Epithelial cell of proximal tubule (primary cell): ENCODE results near the gene WDR62. TPM values are rescaled to one million over a fixed set of nuclear protein-coding genes. Genes with fewer than 3 reads are reported as not detected.

Experiments used
- DNase-seq: peaks from one replicate; pipeline ENCODE4 v3.0.0-alpha.2; 2011; ENCODE audit warnings: low read depth
- H3K4me3 ChIP-seq: 2 replicates; pipeline ENCODE4 v1.5.1; 2011; ENCODE audit warnings: low read depth, mild to moderate bottlenecking, low read length
- CTCF ChIP-seq: conservative IDR thresholded peaks from 2 replicates; pipeline ENCODE4 v1.5.1; 2012; ENCODE audit warnings: low read depth, mild to moderate bottlenecking, low read length
- total RNA-seq: library from RNA; depleted of rRNA; stranded (reverse); fragments of >200 nt; gene quantifications from 2 replicates; pipeline ENCODE4 v1.2.3, GENCODE V29; 2015

WDR62 gene
- total RNA-seq, 1 donor from 2014 or later: 12.7 TPM

- TF ChIP-seq CTCF: no peak
- DNase-seq: peak; percentile 68
Observed at GRCh38 chr19:36041831-36042230, 12.9 kb upstream of the WDR62 start.

GRCh38 chr19:36043952-36044351 is 10.7 kb upstream of the WDR62 start:
- TF ChIP-seq CTCF: no peak
- H3K4me3 ChIP-seq: no peak overlapping the region
- DNase-seq: no peak

More at GRCh38 chr19:36041831-36042230, 12.9 kb upstream of the WDR62 start:
- no peak overlapping the region for H3K4me3 ChIP-seq

- no peak for DNase-seq
- no peak overlapping the region for H3K4me3 ChIP-seq
- no peak for TF ChIP-seq CTCF
Observed at GRCh38 chr19:36046443-36047050, 8.2 kb upstream of the WDR62 start.

- no peak for DNase-seq
- no peak overlapping the region for H3K4me3 ChIP-seq
- no peak for TF ChIP-seq CTCF
Observed at GRCh38 chr19:36047835-36048234, 6.9 kb upstream of the WDR62 start.

- TF ChIP-seq CTCF: no peak
- no peak for DNase-seq
- H3K4me3 ChIP-seq: no peak overlapping the region
Observed at GRCh38 chr19:36049080-36049698, 5.5 kb upstream of the WDR62 start.

GRCh38 chr19:36051236-36051635 is 3.5 kb upstream of the WDR62 start:
- no peak for DNase-seq
- peak; percentile 63 for TF ChIP-seq CTCF
- no peak overlapping the region for H3K4me3 ChIP-seq

GRCh38 chr19:36051637-36052036 is 3.1 kb upstream of the WDR62 start:
- no peak overlapping the region for H3K4me3 ChIP-seq
- TF ChIP-seq CTCF: no peak
- DNase-seq: no peak
